OCI-LY7 (cell line): ENCODE results near the gene RTN4R. TPM values are rescaled to one million over a fixed set of nuclear protein-coding genes. Genes with fewer than 3 reads are reported as not detected.

Experiments
- BruUV-seq: library from RNA; stranded (reverse); fragments of 400-500 nt; replicated peaks from 2 replicates; lab custom pipeline; 2021; lab: Mats Ljungman, UMichigan
- CTCF ChIA-PET: fragments of 300-600 bp; sonication (Branson Sonifier 250); formaldehyde crosslinking; loops from one replicate; lab custom pipeline; 2022; ENCODE audit warnings: antibody characterized with exemption; ENCODE audit not compliant: unreplicated experiment; lab: Charles Lee
- POLR2A ChIA-PET: fragments of 300-600 bp; sonication (Branson Sonifier 250); formaldehyde crosslinking; loops from one replicate; lab custom pipeline; 2022; ENCODE audit warnings: antibody characterized with exemption; lab: Charles Lee
- DNase-seq: peaks from one replicate; pipeline ENCODE4 v3.0.0-alpha.2; 2015; ENCODE audit warnings: low spot score
- H2AFZ ChIP-seq: fragments of 200-600 bp; sonication (generic), shearing (Covaris generic); 2 replicates; pipeline ENCODE4 v1.6.1; 2014; ENCODE audit warnings: mild to moderate bottlenecking, antibody characterized with exemption, low read length, moderate library complexity
- H3K27ac ChIP-seq: fragments of 200-600 bp; sonication (generic); 2 replicates; pipeline ENCODE4 v1.5.1; 2014; ENCODE audit warnings: mixed run types, low read depth, mild to moderate bottlenecking, moderate library complexity, low read length, inconsistent platforms; ENCODE audit not compliant: poor library complexity, severe bottlenecking
- H3K36me3 ChIP-seq: fragments of 200-600 bp; sonication (generic); 2 replicates; pipeline ENCODE4 v1.6.1; 2014; ENCODE audit warnings: mild to moderate bottlenecking, antibody characterized with exemption, low read length, moderate library complexity, mixed read lengths; ENCODE audit not compliant: insufficient read depth
- H3K4me1 ChIP-seq: fragments of 200-600 bp; sonication (generic); 2 replicates; pipeline ENCODE4 v1.5.1; 2014; ENCODE audit warnings: mild to moderate bottlenecking, low read length; ENCODE audit not compliant: insufficient read depth, poor library complexity, severe bottlenecking
- H3K4me2 ChIP-seq: fragments of 200-600 bp; sonication (generic); 2 replicates; pipeline ENCODE4 v1.6.1; 2014; ENCODE audit warnings: mild to moderate bottlenecking, low read length
- H3K4me3 ChIP-seq: fragments of 200-600 bp; sonication (generic); 2 replicates; pipeline ENCODE4 v1.5.1; 2014; ENCODE audit warnings: mild to moderate bottlenecking, low read depth, low read length; ENCODE audit not compliant: poor library complexity, severe bottlenecking
- H3K79me2 ChIP-seq: fragments of 200-600 bp; sonication (generic); 2 replicates; pipeline ENCODE4 v1.6.1; 2016; ENCODE audit warnings: low read depth, mild to moderate bottlenecking, low read length, moderate library complexity, mixed read lengths; ENCODE audit not compliant: insufficient read depth
- H3K9me2 ChIP-seq: fragments of 200-600 bp; sonication (generic); 2 replicates; pipeline ENCODE4 v1.6.1; 2016; ENCODE audit warnings: mild to moderate bottlenecking, low read length, mixed read lengths; ENCODE audit not compliant: insufficient read depth
- H3K9me3 ChIP-seq: fragments of 200-600 bp; sonication (generic); 2 replicates; pipeline ENCODE4 v1.6.1; 2014; ENCODE audit warnings: mild to moderate bottlenecking, mixed run types, low read length, mixed read lengths
- H4K20me1 ChIP-seq: fragments of 200-600 bp; sonication (generic); 2 replicates; pipeline ENCODE4 v1.6.1; 2014; ENCODE audit warnings: mild to moderate bottlenecking, antibody characterized with exemption, low read length, moderate library complexity, mixed read lengths; ENCODE audit not compliant: insufficient read depth
- CTCF ChIP-seq: fragments of 200-600 bp; sonication (generic); conservative IDR thresholded peaks from 2 replicates; pipeline ENCODE4 v1.5.1; 2014; ENCODE audit warnings: mild to moderate bottlenecking, antibody characterized with exemption, low read length, moderate library complexity, mixed read lengths
- EZH2phosphoT487 ChIP-seq: fragments of 200-600 bp; sonication (generic); IDR thresholded peaks from 2 replicates; pipeline ENCODE4 v1.6.1; 2018; ENCODE audit warnings: low read depth, borderline replicate concordance, mild to moderate bottlenecking, mixed run types, antibody characterized with exemption, low read length, moderate library complexity, mixed read lengths
- intact Hi-C: fragments of 100-400 bp; cut with micrococcal nuclease; formaldehyde crosslinking; loops from one replicate; pipeline ENCODE4 v1.10.0; 2022; ENCODE audit not compliant: unreplicated experiment
- total RNA-seq, 2 experiments: library from RNA; depleted of rRNA in 1 of 2; stranded (reverse); fragments of >200 nt in 1 of 2; shearing (Covaris generic) in 1 of 2; gene quantifications; 2 replicates each; pipeline ENCODE4 v1.2.3, GENCODE V29; 2014 to 2022

Gene RTN4R
- total RNA-seq, 2 experiments from 2014 or later, result not detected

- no peak overlapping the region for H3K4me2 ChIP-seq
- no peaks in the 10 kb centered on the region for H3K79me2 ChIP-seq
- peak; percentile 64 for TF ChIP-seq CTCF
- TF ChIP-seq EZH2phosphoT487, result no peak
- no peak overlapping the region for H3K27ac ChIP-seq
- DNase-seq, result no peak
- intact Hi-C loops, result loop anchor here (10.0 kb wide), 1 partner anchor 1399 kb away; no protein-coding TSS in a partner anchor
- no peaks in the 10 kb centered on the region for H3K36me3 ChIP-seq
- no peaks in the 10 kb centered on the region for H3K9me3 ChIP-seq
- H4K20me1 ChIP-seq, result no peaks in the 10 kb centered on the region
- no peaks in the 10 kb centered on the region for H3K4me1 ChIP-seq
- ChIA-PET POLR2A (no interaction called here), CTCF (no interaction called here)
- no peak overlapping the region for H3K4me3 ChIP-seq
- H2AFZ ChIP-seq, result no peak overlapping the region
- H3K9me2 ChIP-seq, result no peaks in the 10 kb centered on the region
- BruUV-seq, result no TSS peak
Measured at GRCh38 chr22:20215742-20216141, 52.4 kb downstream of the RTN4R start.

GRCh38 chr22:20214853-20215252, 53.3 kb downstream of the RTN4R start:
- H3K27ac ChIP-seq, result no peak overlapping the region
- H3K9me2 ChIP-seq, result no peaks in the 10 kb centered on the region
- no peak overlapping the region for H2AFZ ChIP-seq
- no peaks in the 10 kb centered on the region for H3K4me1 ChIP-seq
- CTCF ChIA-PET, result no interaction called here
- no peak overlapping the region for H3K4me2 ChIP-seq
- TF ChIP-seq CTCF, result no peak
- TF ChIP-seq EZH2phosphoT487, result no peak
- H4K20me1 ChIP-seq, result no peaks in the 10 kb centered on the region
- H3K36me3 ChIP-seq, result no peaks in the 10 kb centered on the region
- no peak overlapping the region for H3K4me3 ChIP-seq
- H3K9me3 ChIP-seq, result no peaks in the 10 kb centered on the region
- no TSS peak for BruUV-seq
- H3K79me2 ChIP-seq, result no peaks in the 10 kb centered on the region
- intact Hi-C loops, result loop anchor here (10.0 kb wide), 1 partner anchor 1400 kb away; no protein-coding TSS in a partner anchor
- POLR2A ChIA-PET, result no interaction called here
- DNase-seq, result no peak

- Histone ChIP-seq H4K20me1 (no peaks in the 10 kb centered on the region), H3K4me1 (no peaks in the 10 kb centered on the region), H3K4me2 (no peak overlapping the region), H3K79me2 (no peaks in the 10 kb centered on the region), H3K36me3 (no peaks in the 10 kb centered on the region), H2AFZ (no peak overlapping the region), H3K4me3 (no peak overlapping the region), H3K27ac (no peak overlapping the region), H3K9me2 (no peaks in the 10 kb centered on the region), H3K9me3 (no peaks in the 10 kb centered on the region)
- ChIA-PET CTCF (interaction anchor here (0.7 kb wide), 1 partner anchor 9 kb away, joined by 3 read pairs; no protein-coding TSS in a partner anchor), POLR2A (no interaction called here)
- no peak for DNase-seq
- BruUV-seq, result no TSS peak
- no peak for TF ChIP-seq EZH2phosphoT487
- TF ChIP-seq CTCF, result no peak
- intact Hi-C loops, result loop anchor here (10.0 kb wide), 1 partner anchor 1401 kb away; no protein-coding TSS in a partner anchor
Measured at GRCh38 chr22:20213833-20214708, 54.0 kb downstream of the RTN4R start.
